HG02884 (cell line): Measurements from ENCODE around the gene P2RX1.

ENCODE experiments used
- ATAC-seq: cut with Tn5 transposase; IDR thresholded peaks from one replicate; pipeline ENCODE4 v1.9.1; 2021; ENCODE audit warnings: mild to moderate bottlenecking, moderate library complexity; ENCODE audit not compliant: unreplicated experiment

The P2RX1 gene

DNA sequence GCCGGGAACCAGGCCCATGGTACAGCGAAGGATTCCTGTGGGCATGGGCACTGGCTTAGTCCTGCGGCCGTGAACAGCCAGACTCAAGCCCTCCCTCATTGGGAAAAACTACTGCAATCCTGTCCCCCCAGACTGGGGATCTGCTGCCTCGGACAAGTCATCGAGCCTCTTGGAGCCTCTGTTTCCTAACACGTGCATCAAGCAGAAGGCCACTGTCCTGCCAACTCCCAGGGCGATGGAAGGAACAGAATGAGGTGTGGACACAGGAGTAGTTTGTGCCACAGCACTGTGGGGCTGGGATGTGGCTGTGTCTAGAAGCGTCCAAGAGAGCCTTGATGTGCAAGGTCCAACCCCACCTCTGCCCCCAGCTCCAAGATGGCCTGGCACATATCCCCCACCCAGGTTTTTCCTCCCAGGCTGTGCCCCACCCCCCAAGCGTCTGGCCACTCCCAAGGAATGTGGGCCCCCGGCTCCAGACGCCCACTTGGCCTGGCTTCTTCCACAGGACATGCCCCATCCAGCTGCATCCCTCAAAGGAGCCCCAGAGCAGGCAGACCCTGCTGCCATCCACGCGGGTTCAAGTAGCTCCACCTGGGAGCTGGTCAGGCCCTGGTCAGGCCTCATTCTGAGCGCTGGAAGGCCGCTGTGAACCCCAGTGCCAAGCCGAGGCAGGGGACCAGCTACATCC, 26.8 kb downstream of the P2RX1 start:
- ATAC-seq, result no peak

DNA sequence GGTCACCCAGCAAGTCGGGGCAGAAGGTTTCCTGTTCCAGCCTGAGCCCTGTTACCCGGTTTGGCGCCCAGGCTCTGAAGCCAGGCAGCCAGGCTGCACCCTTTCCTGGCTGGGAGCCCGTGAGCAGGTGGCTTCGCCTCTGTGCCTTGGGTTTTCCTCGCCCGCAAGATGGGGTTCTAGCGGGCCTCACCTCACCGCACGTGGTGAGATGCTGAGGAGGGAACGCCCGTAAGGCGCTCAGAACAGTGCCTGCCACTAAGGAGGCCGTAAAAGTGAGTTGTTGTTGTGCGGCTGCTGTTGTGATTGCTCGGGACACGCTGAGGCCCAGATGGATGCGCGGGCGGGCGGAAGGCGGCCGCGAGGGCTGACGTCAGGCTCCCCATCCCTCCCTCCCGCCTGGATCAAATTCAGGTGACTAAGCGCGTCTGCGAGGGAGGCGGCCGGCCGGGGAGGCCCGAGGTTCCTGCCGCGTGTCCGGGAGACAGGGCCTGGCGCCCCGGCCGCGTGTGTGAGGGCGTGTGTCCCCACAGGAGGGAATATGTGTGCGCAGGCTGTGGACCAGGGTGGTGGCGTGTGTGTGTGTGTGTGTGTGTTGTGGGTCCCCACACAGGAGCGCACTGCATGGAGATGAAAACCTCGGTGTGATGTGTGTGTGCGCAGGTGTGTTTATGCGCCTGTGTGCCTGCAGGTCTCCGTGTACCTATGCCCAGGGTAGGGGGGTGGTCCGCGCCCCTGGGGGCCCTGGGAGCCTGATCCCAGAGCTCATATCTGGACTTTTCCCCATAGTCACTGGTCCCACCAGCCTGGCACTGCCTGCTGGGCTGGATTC, 27.7 kb downstream of the P2RX1 start:
- no peak for ATAC-seq

DNA sequence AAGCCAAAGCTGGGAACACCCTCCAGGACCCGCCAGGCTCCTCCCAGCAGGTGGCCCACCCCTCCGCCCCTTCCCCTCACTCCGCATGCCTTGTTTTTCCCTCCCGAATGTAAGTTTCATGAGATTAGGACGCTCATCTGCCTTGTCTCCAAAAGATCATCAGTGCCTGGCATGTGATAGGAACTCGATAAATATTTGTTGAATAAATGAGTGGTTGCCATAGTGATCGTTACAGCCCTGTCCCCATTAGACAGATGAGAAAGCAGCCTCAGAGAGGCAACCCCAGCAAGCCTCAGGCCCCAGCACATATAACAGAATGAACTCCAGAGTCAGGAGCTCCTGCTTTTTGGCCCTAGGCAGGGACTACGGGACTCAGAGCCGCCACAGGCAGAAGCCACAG, 28.5 kb downstream of the P2RX1 start:
- ATAC-seq, result no peak

DNA sequence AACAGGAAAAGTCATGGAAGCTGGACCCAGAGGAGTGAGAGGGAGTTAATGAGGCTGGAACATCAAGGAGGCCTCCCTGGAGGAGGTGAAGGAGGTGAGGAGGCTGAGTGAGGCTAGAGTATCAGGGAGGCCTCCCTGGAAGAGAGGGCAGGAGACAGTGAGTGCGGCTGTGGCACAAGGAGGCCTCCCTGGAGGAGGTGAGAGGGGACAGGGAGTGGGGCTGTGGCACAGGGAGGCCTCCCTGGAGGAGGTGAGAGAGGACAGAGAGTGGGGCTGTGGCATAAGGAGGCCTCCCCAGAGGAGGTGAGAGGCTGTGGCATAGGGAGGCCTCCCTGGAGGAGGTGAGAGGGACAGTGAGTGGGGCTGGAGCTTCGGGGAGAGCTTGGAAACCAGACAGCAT, 28.9 kb downstream of the P2RX1 start:
- no peak for ATAC-seq

DNA sequence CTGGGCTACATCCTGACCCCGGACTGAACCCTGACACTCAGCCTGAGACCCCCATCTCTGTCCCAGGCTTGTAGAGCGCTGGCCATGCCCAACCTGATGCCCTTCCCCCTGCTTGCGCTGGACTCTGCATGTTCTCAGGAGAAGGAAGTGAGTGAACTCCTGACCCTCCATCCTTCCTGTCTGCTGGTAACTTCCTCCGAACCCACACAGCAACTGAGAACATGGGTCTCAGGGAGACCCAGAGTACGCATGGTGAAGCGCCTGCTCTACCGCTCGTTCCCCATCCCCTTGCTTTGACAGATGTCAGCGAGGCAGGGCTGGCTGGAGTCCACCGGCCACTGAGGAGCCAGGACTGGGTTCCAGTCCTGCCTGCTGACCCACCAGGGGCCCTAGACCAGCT, 29.5 kb downstream of the P2RX1 start:
- no peak for ATAC-seq

DNA sequence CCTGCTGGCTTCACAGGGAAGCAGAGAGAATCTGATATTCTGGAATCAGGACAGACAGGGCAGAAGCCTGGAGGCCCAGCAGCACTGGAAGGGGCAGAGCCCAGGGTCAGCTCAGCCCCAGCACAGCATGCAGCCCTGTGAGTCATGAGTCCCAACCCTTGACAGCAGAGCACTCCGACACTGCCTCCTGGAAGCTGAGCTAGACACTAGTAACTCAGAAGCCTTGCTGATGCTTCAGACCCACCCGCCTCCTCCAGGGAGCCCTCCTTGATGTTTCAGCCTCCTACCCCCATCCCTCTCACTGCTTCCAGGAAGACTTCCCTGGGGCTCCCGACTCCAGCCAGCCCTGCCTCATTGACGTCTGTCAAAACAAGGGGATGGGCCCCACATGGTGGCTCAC, 30.3 kb downstream of the P2RX1 start:
- no peak for ATAC-seq

DNA sequence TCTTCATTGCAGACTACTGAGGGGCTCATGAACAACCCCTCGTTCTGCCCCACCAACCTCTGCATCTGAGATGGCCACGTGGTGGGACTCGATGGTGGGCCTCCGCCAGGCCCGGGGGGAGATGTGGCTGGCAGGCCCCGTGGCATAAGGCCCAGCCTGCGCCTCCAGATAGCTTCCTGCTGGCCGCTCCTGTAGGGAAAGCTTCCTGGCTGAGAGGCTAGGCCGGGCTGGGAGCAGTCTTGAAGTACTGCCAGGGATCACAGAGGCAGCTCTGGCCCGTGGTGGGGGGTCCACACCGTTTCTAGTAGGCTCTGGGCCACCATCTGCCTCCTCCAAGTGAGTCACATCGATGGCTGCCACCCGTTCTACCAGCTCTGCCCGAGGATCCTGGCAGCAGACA, 31.0 kb downstream of the P2RX1 start:
- ATAC-seq, result no peak

DNA sequence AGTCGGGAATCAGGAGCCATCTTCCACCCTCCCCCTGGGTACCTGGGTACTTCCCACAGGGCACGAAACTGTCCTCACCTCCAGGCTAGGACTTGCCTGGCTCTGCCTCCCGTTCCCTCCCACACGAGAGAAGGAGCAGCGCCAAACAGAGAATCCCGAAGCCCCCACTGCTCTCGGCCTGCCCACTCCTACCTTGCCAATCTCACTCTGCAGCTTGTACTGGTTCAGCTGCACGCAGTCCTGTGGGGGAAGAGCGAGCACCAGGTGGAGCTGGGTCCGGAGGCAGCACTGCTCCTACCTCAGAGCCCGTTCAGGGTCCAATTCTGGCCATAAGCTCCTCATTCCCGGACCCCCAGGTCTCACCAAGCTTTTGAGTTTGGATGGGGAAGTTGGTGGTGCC, 32.1 kb downstream of the P2RX1 start:
- no peak for ATAC-seq

DNA sequence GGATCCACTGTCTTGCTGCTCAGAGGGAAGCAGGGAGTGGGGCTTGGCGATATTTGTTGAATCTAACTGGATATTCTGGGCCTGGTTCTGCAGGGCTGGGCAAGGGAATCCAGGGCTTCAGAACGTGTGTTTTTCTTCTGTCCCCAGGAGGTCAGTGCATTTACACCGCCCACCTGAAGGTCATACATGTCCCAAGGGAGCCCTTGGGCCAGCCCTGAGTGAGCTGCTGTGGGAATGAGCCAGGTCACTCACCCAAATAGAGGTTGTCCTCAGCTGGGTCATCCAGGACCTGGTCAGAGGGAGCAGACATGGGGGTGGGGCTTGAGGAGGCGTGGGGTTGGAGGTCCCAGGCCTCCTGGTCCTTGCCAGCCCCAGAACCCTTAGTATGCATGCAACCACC, 34.0 kb downstream of the P2RX1 start:
- ATAC-seq, result no peak

DNA sequence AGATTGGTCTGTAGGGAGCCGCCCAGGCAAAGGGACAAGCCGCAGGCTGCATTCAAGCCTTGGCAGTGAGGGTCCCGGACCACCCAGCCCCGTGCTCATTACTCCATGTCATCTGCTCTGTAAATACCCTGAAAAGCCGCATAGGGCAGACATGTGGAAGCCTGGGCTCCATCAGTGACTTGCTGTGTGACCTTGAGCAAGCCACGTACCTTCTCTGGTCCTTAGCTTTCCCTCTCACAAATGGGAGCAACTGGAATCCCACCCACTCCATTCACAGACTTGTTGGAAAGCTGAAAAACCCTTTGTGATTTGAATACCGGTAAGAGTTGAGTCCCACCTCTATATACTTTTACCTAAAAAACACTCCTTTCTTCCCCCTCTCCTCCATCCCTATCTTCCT, 35.3 kb downstream of the P2RX1 start:
- no peak for ATAC-seq

DNA sequence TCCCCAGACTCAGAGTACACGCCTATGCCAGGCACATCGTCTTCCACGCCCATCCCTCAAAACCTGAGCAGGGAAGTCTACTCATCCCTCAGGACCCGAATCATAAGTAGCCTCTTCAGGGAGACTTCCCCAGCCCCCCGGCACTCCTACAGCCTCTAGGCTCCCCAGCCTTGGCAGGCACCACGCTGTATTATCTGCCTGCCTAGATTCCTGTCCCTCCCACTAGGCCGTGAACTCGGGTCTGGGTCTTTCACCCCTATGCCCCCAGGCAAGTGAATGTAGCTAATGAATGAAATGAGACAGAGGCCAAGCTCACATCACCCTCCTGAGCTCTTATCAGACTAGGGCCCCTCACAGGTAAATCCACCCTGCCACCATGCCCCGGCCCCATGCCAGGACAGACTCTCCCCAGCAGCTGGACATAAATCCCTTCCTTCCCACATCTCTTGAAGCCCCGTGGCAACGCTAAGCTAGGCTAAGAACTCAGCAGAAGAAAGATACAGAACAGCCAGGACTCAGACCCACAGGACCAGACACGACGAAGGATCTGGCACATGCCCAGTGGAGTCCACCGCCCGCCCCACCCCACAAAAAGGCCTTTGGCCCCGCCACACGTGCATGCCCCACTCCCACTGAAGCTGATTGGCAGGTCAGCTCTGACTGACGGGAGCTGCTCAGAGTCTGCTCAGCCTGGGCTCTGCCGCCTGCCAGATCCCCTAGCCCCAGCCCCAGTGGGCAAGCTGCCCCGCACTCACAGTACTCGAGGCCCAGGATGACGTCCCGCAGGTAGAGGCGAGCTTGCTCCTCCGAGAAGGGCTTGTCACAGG, 36.5 kb downstream of the P2RX1 start:
- no peak for ATAC-seq

DNA sequence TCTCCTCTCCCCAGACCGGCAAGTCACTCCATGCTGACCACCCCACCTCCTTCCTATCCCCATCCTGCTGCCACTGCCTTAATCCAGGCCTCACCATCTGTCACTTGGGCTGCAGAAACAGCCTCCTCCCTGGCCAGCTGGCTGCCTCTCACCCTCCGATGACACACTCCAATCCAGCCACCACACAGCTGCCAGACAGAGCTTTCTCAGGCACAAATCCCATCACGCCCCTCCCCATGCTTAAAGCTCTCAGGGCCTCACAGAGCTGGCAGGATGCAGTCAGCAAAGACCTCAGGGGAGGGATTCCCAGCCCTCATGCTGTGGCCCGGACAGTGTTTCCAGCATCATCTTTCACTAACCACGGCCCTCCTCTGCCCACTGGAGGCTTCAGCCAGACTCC, 37.1 kb downstream of the P2RX1 start:
- ATAC-seq, result no peak

DNA sequence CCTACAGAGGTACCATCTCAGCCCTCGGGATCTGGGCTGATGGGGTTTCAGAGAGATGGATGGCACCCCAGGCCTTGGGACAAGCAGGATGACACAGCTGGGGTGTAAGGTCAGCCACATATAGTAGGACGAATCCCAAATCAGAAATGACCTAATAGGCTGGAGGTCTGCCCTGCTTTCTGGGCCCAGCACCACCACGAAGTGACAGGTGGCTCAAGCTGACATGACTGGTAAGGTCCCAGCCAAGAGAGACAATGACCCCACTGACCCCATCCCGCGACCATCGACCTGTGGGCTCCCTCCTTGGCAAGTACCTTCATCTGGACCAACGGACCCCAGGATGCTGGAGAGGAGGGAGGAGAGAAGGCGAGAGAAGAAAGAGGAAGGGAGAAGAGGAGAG, 39.0 kb downstream of the P2RX1 start:
- ATAC-seq, result no peak

DNA sequence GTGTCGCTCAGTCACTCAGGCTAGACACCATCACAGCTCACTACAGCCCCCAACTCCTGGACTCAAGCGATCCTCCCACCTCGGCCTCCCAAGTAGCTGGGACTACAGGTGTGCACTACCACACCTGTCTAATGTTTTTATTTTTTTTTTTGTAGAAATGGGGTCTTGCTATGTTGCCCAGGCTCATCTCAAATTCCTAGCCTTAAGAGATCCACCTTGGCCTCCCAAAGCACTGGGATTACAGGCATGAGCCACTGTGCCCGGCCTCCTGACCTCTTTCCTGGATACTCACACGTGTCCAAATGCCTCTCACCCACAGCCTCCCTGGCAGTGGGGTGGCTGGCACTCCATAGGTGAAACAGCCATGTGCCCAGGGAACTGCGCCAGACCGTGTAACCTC, 40.9 kb downstream of the P2RX1 start:
- no peak for ATAC-seq

DNA sequence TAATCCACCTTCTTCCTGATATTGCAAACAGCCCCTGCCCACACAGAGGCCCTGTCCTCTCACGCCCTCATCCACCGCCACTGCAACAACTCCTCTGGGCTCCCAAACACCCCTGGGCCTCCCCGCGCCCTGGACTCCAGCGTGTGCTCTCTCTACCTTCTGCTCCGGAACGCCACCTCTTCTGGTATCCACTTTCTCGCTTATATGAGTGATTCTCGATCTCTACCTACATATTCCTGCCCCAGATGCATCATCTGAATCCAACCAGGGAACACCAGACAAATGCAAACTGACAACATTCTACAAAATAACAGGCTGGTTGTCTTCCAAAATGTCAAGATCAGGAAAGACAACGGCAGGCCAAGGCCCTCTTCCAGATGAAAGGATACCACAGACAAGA, 42.4 kb downstream of the P2RX1 start:
- no peak for ATAC-seq

DNA sequence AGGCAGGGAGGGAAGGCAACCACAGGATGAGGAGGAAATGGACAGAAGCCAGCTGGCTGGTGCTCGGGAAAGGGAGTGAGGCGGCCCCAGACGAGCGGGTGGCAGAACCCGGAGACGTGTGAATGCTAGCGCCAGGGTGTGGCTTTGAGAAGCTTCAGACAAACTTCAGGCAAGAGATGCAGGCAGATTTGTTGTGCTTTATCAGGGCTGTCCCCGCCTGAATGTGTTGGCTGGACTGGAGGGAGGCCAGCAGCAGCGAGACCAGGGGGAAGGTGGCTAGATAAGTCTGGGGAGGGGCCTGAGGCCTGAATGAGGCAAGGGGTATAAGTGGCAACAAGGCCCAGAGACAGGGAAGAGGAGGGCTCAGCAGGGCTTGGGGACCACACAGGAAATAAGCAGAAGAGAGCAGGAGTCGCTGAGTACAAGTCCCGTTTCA, 45.4 kb downstream of the P2RX1 start:
- ATAC-seq, result no peak

DNA sequence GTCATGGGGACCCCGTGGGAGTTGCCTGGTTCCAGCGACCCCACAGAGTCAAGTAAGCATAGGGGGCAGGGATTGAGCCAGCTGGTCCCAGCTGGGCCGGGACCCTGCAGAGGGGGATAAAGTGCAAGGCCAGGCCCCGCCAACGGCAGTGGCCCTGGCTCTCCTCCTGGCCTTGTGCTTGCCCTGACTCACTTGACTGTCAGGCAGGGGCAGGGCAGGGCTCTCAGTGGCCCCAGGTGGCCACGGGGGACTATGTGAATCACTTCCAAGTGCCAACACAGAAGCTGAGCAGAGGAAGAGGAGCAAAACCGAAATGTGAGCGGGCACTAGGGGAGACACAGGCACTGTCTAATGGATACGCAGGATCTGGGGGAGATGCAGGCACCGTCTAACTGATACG, 48.7 kb downstream of the P2RX1 start:
- no peak for ATAC-seq

DNA sequence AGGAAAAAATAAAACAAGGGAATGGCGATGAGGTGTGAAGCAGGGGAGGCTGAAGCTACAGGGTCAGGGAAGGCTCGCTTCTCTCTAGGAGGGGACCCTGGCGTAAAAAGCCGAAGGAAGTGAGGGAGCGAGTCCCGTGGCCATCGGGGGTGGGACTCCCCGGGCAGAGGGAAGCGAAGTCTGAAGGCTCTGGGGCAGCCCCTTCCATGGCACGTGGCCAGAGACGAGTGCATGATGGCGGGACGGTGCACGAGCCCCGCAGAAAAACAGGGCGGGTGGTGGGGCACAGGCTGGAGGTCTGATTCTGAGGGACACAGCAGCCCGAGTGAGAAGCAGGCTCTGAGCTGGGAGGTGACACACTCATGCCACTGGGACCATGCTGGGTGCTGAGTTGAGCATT, 49.2 kb downstream of the P2RX1 start:
- no peak for ATAC-seq

DNA sequence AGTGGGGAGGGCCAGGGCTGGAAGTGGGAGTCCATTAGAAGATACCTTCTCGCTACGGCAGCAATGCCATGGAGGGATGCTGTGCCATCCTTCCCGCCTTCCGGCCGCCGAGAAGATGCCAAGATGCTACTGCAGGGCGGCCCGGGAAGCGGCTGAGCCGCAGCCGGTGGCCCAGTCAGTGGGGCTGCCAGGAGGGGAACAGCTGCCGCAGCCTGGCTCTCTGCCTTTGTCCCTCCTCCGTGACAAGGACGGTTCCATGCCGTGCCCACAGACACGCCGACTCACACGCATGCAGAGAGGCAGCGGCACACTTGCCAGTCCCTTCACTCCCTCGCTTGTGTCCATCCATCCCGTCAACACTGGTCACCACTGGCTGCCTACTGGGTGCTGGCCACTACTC, 50.0 kb downstream of the P2RX1 start:
- ATAC-seq, result no peak

DNA sequence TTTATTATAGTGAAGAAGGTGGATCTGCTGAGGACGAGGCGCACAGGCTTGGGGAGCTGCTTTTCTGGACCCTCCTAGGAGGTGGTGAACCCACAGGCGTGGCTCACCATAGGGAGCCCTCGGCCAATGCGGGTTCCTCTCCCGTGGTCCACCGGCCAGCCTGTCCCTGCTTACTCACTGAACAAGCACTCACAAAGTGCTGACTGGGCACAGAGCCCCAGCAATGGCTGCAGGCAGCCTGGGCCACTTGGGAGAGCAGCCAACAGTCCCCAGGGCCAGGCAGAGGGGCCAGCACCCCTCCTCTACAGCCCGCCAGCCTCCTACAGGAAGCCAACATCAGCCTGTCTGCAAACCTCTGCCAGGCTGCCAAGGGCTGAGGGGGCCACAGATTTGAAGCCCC, 51.1 kb downstream of the P2RX1 start:
- no peak for ATAC-seq

DNA sequence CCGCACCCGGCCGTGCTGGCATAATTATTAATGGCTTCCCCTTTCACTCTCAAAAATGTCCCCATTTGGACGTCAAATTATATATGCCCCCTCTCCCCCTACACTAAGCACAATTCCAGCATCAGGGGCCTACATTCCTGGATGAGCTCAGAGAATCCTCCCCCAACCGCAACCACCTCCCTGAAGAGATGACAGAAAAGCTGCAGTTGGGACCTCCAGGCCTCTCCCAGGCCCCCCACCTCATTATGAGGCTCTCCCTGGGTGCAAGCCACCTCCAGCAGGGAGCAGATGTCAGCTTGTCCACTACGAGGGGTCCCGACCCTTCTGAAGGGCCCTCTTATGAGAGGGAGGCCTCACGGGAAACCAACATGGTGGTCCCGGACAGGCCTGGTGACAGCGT, 51.7 kb downstream of the P2RX1 start:
- no peak for ATAC-seq
